ENCODE measurements around the gene STARD3NL. TPM values are rescaled to one million over a fixed set of nuclear protein-coding genes. Genes with fewer than 3 reads are reported as not detected.

STARD3NL gene
- total and polyA plus RNA-seq, 2 of the 13 experiments (the other 11 are each of a cell fraction or from before 2014, with no cell fraction given): 37.3 to 42.3 TPM

GRCh38 chr7:38160003-38160571 is 18.0 kb upstream of the STARD3NL start (continued):
- TF ChIP-seq UBTF (CRISPR knock-in tag; IDR thresholded peaks at IDR 0.05) (no peak), ZNF335 (CRISPR knock-in tag; IDR thresholded peaks at IDR 0.05) (no peak), MIER2 (CRISPR knock-in tag; IDR thresholded peaks at IDR 0.05) (no peak), SP140L (CRISPR knock-in tag; IDR thresholded peaks at IDR 0.05; ENCODE audit: borderline replicate concordance) (no peak), ZFP91 (CRISPR knock-in tag; IDR thresholded peaks at IDR 0.05; ENCODE audit: borderline replicate concordance) (no peak), FOXK1 (CRISPR knock-in tag; IDR thresholded peaks at IDR 0.05; ENCODE audit: borderline replicate concordance, low read depth) (no peak), ZFP37 (CRISPR knock-in tag; IDR thresholded peaks at IDR 0.05; ENCODE audit: borderline replicate concordance) (no peak), ZNF563 (CRISPR knock-in tag; IDR thresholded peaks at IDR 0.05) (no peak)

GRCh38 chr7:38162036-38162435 is 16.0 kb upstream of the STARD3NL start:
- Histone ChIP-seq H4K20me1 (ENCODE audit: insufficient read depth, low read length) (no peaks in the 10 kb centered on the region), H3K27ac (ENCODE audit: extremely low read length, insufficient read depth, low read length) (no peak overlapping the region), H3K36me3 (replicated peaks in 1 of 2; ENCODE audit: control insufficient read depth in 1 of 2, insufficient read depth in 2 of 2, low read length in 2 of 2) (no peaks in the 10 kb centered on the region), H3K9ac (ENCODE audit: insufficient read depth, low read depth, low read length) (no peak overlapping the region), H2AFZ (ENCODE audit: low read length) (no peak overlapping the region), H3K79me2 (ENCODE audit: insufficient read depth, low read length) (no peaks in the 10 kb centered on the region), H3K4me1 (ENCODE audit: insufficient read depth, low read length) (peaks cover 12% of the 10 kb centered on the region), H3K27me3 (ENCODE audit: control insufficient read depth in 1 of 2, insufficient read depth in 2 of 2, low read length in 2 of 2) (no peaks in the 10 kb centered on the region), H3K9me3 (ENCODE audit: low read length) (no peaks in the 10 kb centered on the region), H3K4me2 (ENCODE audit: low read depth, low read length) (no peak overlapping the region), H3K4me3 (replicated peaks in 1 of 3; ENCODE audit: insufficient read depth in 1 of 3, low read depth in 2 of 3, low read length in 3 of 3) (no peak overlapping the region)
- no peak for FAIRE-seq
- intact Hi-C loops (cut with micrococcal nuclease; ENCODE audit: unreplicated experiment) (no loop called here), in situ Hi-C loops (cut with HindIII; ENCODE audit: extremely low pct_ligation_motif_present, low pct_unique_long_range_greater_than_20kb) (no loop called here)
- DNase-seq (ENCODE audit: low spot score): no peak
- CTCF ChIA-PET (ENCODE audit: low intra/inter-chr PET ratio, low total read pairs): no interaction called here
- no peak for ATAC-seq
- TF ChIP-seq CREB1 (IDR thresholded peaks at IDR 0.05) (peak; percentile 96), CREB1 (CRISPR knock-in tag; IDR thresholded peaks at IDR 0.05) (no peak), ATF7 (IDR thresholded peaks at IDR 0.05) (peak; percentile 96), ATF7 (CRISPR knock-in tag; IDR thresholded peaks at IDR 0.05) (no peak), ZNF841 (CRISPR knock-in tag; IDR thresholded peaks at IDR 0.05; ENCODE audit: borderline replicate concordance) (no peak), FOXA1 (IDR thresholded peaks at IDR 0.05) (no peak), FOXA1 (CRISPR knock-in tag; IDR thresholded peaks at IDR 0.05) (no peak)
- POLR2A ChIA-PET: no interaction called here
- BruUV-seq (replicated peaks): no TSS peak
- WGBS (ENCODE audit: low lambda C conversion rate): 0% methylated on average over 1 of the region's 1 CpG
